Gastroesophageal sphincter (tissue), 4 donors: ENCODE results near the gene PEAK1. TPM values are rescaled to one million over a fixed set of nuclear protein-coding genes. Genes with fewer than 3 reads are reported as not detected.

Experiments used
- ATAC-seq: fragments of 150-250 bp; one replicate; pipeline ENCODE4 v1.9.1; 2016; ENCODE audit warnings: mild to moderate bottlenecking, moderate library complexity
- H3K27ac ChIP-seq, 4 donors: fragments of 200-600 bp; sonication (generic) in 3 of 4; 1 replicate in 3 of 4; 2 replicates in 1 of 4; pipeline ENCODE4 v1.5.1; 2016 to 2019
- H3K27me3 ChIP-seq: fragments of 200-600 bp; sonication (generic); one replicate; pipeline ENCODE4 v1.5.1; 2019
- H3K36me3 ChIP-seq, 2 donors: fragments of 200-600 bp; sonication (generic); one replicate each; pipeline ENCODE4 v1.5.1; 2019; ENCODE audit warnings: control low read depth in 1 of 2
- H3K4me1 ChIP-seq, 3 donors: fragments of 200-600 bp; sonication (generic); 1 replicate in 2 of 3; 2 replicates in 1 of 3; pipeline ENCODE4 v1.5.1; 2016 to 2019; ENCODE audit warnings: control low read depth in 2 of 3
- H3K4me3 ChIP-seq, 2 donors: fragments of 200-600 bp; sonication (generic); one replicate each; pipeline ENCODE4 v1.5.1; 2019; ENCODE audit warnings: mild to moderate bottlenecking in 1 of 2, moderate library complexity in 1 of 2
- H3K9me3 ChIP-seq, 3 donors: fragments of 200-600 bp; sonication (generic); one replicate each; pipeline ENCODE4 v1.5.1; 2017 to 2019; ENCODE audit warnings: control low read depth in 2 of 3
- CTCF ChIP-seq, 4 experiments: fragments of 200-600 bp in 2 of 4; fragments of 450-650 bp in 2 of 4; sonication (generic) in 1 of 4; IDR thresholded peaks; one replicate each; pipeline ENCODE4 v1.5.1; 2017 to 2019; ENCODE audit warnings: antibody characterized with exemption in 4 of 4, mild to moderate bottlenecking in 2 of 4, moderate library complexity in 2 of 4
- EP300 ChIP-seq: sonication (generic); formaldehyde crosslinking; IDR thresholded peaks from one replicate; pipeline ENCODE4 v1.6.1; 2017; ENCODE audit warnings: antibody characterized with exemption, mild to moderate bottlenecking
- POLR2A ChIP-seq, 2 donors: fragments of 450-650 bp; IDR thresholded peaks; one replicate each; pipeline ENCODE4 v1.6.1; 2017; ENCODE audit warnings: antibody characterized with exemption in 2 of 2, mild to moderate bottlenecking in 2 of 2, moderate library complexity in 1 of 2
- POLR2AphosphoS5 ChIP-seq: sonication (generic); formaldehyde crosslinking; IDR thresholded peaks from one replicate; pipeline ENCODE4 v1.6.1; 2017; ENCODE audit warnings: antibody characterized with exemption
- WGBS, 2 donors: methylation state at CpG; one replicate each; pipeline ENCODE4 v1.1.5; 2018; ENCODE audit warnings: low coverage in 1 of 2; 5-methylcytosine and 5-hydroxymethylcytosine counted together
- total RNA-seq, 4 donors: library from RNA; depleted of rRNA; stranded (reverse); fragments of >200 nt; gene quantifications; one replicate each; pipeline ENCODE4 v1.1.0, GENCODE V29; 2016

PEAK1 gene
- total RNA-seq, 4 donors from 2014 or later = 59.5 to 170 (median 91.6) TPM

- H3K27ac ChIP-seq = no peak overlapping the region
- TF ChIP-seq CTCF (IDR thresholded peaks at IDR 0.05) (no peak), POLR2A (IDR thresholded peaks at IDR 0.05) (no peak), EP300 (no peak), POLR2AphosphoS5 (no peak)
- H3K4me3 ChIP-seq = no peak overlapping the region
- H3K36me3 ChIP-seq = peaks cover 0 to 15% of the 10 kb centered on the region in 2 donors
- ATAC-seq = no peak
- no peaks in the 10 kb centered on the region for H3K4me1 ChIP-seq
- H3K27me3 ChIP-seq = no peaks in the 10 kb centered on the region
- 65 to 79% methylated on average over 2 of the region's 2 CpGs for WGBS, 2 donors
- H3K9me3 ChIP-seq = no peaks in the 10 kb centered on the region
Measured at GRCh38 chr15:77243135-77243534, 176.8 kb downstream of the PEAK1 start.

GRCh38 chr15:77239882-77240608 lies 179.9 kb downstream of the PEAK1 start:
- Histone ChIP-seq H3K36me3 (peaks cover 0 to 15% of the 10 kb centered on the region in 2 donors), H3K9me3 (no peaks in the 10 kb centered on the region), H3K4me1 (no peaks in the 10 kb centered on the region), H3K4me3 (no peak overlapping the region), H3K27me3 (no peaks in the 10 kb centered on the region), H3K27ac (no peak overlapping the region)
- TF ChIP-seq POLR2AphosphoS5 = no peak
- no peak for TF ChIP-seq CTCF (IDR thresholded peaks at IDR 0.05)
- TF ChIP-seq POLR2A (IDR thresholded peaks at IDR 0.05) = no peak
- TF ChIP-seq EP300 = no peak
- 71 to 82% methylated on average over 2 of the region's 2 CpGs for WGBS, 2 donors
- ATAC-seq = no peak

GRCh38 chr15:77235566-77235965 lies 184.3 kb downstream of the PEAK1 start:
- H3K36me3 ChIP-seq = peaks cover 0 to 15% of the 10 kb centered on the region in 2 donors
- no peak for TF ChIP-seq EP300
- H3K27me3 ChIP-seq = no peaks in the 10 kb centered on the region
- ATAC-seq = no peak
- 60 to 86% methylated on average over 1 of the region's 2 CpGs for WGBS, 2 donors
- no peaks in the 10 kb centered on the region for H3K9me3 ChIP-seq
- no peaks in the 10 kb centered on the region for H3K4me1 ChIP-seq
- H3K4me3 ChIP-seq = no peak overlapping the region
- H3K27ac ChIP-seq = no peak overlapping the region

- Histone ChIP-seq H3K27me3 (no peaks in the 10 kb centered on the region), H3K36me3 (no peaks in the 10 kb centered on the region), H3K9me3 (no peaks in the 10 kb centered on the region), H3K27ac (no peak overlapping the region), H3K4me1 (peaks cover 0 to 5% (median 0%) of the 10 kb centered on the region in 3 donors), H3K4me3 (no peak overlapping the region)
- TF ChIP-seq EP300 = no peak
- TF ChIP-seq POLR2AphosphoS5 = no peak
- TF ChIP-seq CTCF (IDR thresholded peaks at IDR 0.05) = no peak
- no peak for TF ChIP-seq POLR2A (IDR thresholded peaks at IDR 0.05)
- no peak for ATAC-seq
Measured at GRCh38 chr15:77228828-77229227, 191.1 kb downstream of the PEAK1 start.

- no peak for TF ChIP-seq POLR2A (IDR thresholded peaks at IDR 0.05)
- H3K27me3 ChIP-seq = no peaks in the 10 kb centered on the region
- no peaks in the 10 kb centered on the region for H3K9me3 ChIP-seq
- H3K27ac ChIP-seq = no peak overlapping the region
- WGBS, 2 donors = 70 to 71% methylated on average over 2 of the region's 2 CpGs
- no peaks in the 10 kb centered on the region for H3K36me3 ChIP-seq
- H3K4me3 ChIP-seq = no peak overlapping the region
- ATAC-seq = no peak
- H3K4me1 ChIP-seq = peaks cover 0 to 5% (median 0%) of the 10 kb centered on the region in 3 donors
Measured at GRCh38 chr15:77226652-77227051, 193.3 kb downstream of the PEAK1 start.

- H3K27ac ChIP-seq = no peak overlapping the region
- H3K4me3 ChIP-seq = no peak overlapping the region
- peaks cover 0 to 5% (median 0%) of the 10 kb centered on the region in 3 donors for H3K4me1 ChIP-seq
- TF ChIP-seq EP300 (no peak), POLR2A (IDR thresholded peaks at IDR 0.05) (no peak), POLR2AphosphoS5 (no peak), CTCF (IDR thresholded peaks at IDR 0.05) (no peak)
- ATAC-seq = no peak
- no peaks in the 10 kb centered on the region for H3K36me3 ChIP-seq
- no peaks in the 10 kb centered on the region for H3K27me3 ChIP-seq
- no peaks in the 10 kb centered on the region for H3K9me3 ChIP-seq
- 79 to 80% methylated on average over 4 of the region's 4 CpGs for WGBS, 2 donors
Measured at GRCh38 chr15:77225646-77226045, 194.3 kb downstream of the PEAK1 start.
